ENCODE data around the gene PIK3R5.
"Not testable (repeated sequence)": the region's sequence is repeated elsewhere in the genome, so short reads cannot be mapped to it uniquely, and the experiment has no call there.

PIK3R5 gene

GRCh38 chr17:8995711-8996110, 30.2 kb upstream of the PIK3R5 start:
- H3K27me3 Mint-ChIP-seq, result peaks cover 16% of the 10 kb centered on the region
- no peak overlapping the region for H3K27ac Mint-ChIP-seq
- no peak overlapping the region for H3K4me3 Mint-ChIP-seq
- H3K36me3 Mint-ChIP-seq (ENCODE audit: low read depth), result no peaks in the 10 kb centered on the region
- peaks cover 16% of the 10 kb centered on the region for H3K4me1 Mint-ChIP-seq (ENCODE audit: low read depth)
- H3K9me3 Mint-ChIP-seq, result no peaks in the 10 kb centered on the region

DNA sequence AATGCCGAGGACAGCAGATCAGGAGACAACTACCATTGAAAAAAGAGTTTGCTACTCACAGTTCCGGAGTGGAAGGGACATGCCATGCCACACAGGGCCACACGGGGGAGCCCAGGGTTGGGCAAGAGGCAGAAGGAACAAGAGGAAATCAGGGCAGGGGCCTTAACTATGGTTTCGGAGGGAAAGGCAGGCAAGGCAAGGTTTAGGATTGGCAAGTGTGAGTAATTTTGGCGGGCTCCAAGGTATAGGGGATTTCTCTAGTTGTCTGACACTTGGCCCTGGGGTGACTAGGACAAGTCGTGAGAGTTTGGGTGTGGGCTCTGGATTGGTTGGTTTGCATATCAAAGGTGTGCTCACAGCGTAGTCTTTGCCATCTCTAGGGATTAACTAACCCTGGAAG, 28.8 kb upstream of the PIK3R5 start:
- Mint-ChIP-seq H3K9me3 (no peaks in the 10 kb centered on the region), H3K4me1 (ENCODE audit: low read depth) (peaks cover 16% of the 10 kb centered on the region), H3K36me3 (ENCODE audit: low read depth) (no peaks in the 10 kb centered on the region), H3K4me3 (no peak overlapping the region), H3K27me3 (peaks cover 7% of the 10 kb centered on the region), H3K27ac (no peak overlapping the region)

- Mint-ChIP-seq H3K4me1 (ENCODE audit: low read depth) (peaks cover 16% of the 10 kb centered on the region), H3K36me3 (ENCODE audit: low read depth) (no peaks in the 10 kb centered on the region), H3K4me3 (no peak overlapping the region), H3K27me3 (no peaks in the 10 kb centered on the region), H3K9me3 (peaks cover 4% of the 10 kb centered on the region), H3K27ac (no peak overlapping the region)
Measured at GRCh38 chr17:8991514-8992285, 26.2 kb upstream of the PIK3R5 start.

DNA sequence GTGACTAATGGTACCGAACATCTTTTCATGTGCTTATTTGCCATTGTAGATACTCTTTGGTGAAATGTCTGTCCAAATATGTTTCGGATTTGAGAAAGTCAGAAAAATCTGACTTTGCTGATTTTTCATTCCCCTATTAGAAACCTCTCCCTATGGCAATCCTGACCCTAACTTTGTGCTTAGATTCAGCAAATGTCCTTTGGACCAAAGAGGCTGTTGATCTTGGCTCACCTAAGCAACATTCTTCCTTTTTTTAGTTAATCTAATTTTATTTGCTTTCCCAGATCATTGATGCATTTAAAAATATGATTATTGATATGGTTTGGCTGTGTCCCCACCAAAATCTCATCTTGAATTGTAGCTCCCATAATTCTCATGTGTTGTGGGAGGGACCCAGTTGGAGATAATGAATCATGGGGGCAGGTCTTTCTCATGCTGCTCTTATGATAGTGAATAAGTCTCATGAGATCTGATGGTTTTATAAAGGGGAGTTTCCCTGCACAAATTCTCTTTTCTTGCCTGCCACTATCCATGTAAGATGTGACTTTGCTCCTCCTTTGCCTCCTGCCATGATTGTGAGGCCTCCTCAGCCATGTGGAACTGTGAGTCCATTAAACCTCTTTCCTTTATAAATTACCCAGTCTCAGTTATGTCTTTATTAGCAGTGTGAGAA, 22.9 kb upstream of the PIK3R5 start:
- not testable (repeated sequence) for H3K27ac Mint-ChIP-seq; H3K27me3 Mint-ChIP-seq; H3K36me3 Mint-ChIP-seq (ENCODE audit: low read depth); H3K4me3 Mint-ChIP-seq
- peaks cover 12% of the 10 kb centered on the region for H3K9me3 Mint-ChIP-seq
- peaks cover 24% of the 10 kb centered on the region for H3K4me1 Mint-ChIP-seq (ENCODE audit: low read depth)

DNA sequence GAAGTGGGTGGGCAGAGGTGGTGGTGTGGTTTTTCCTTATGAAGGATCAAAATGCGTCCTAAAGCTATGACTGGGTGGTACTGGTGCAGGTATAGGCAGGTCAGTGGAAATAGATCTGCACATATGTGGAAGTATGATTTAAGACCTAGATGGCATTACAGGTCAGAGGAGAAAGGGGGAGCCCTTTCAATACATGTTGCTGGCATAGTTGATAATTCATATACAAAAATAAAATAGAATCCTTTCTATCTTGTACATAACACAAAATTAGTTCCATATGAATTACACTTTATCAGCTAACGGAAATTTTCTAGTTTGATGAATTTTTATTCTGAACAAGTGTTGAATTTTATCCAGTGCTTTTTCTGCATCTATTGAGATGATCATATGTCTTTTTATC, 20.8 kb upstream of the PIK3R5 start:
- Mint-ChIP-seq H3K36me3 (ENCODE audit: low read depth) (no peaks in the 10 kb centered on the region), H3K27ac (no peak overlapping the region), H3K27me3 (no peaks in the 10 kb centered on the region), H3K4me3 (no peak overlapping the region), H3K4me1 (ENCODE audit: low read depth) (peaks cover 20% of the 10 kb centered on the region), H3K9me3 (peaks cover 12% of the 10 kb centered on the region)

DNA sequence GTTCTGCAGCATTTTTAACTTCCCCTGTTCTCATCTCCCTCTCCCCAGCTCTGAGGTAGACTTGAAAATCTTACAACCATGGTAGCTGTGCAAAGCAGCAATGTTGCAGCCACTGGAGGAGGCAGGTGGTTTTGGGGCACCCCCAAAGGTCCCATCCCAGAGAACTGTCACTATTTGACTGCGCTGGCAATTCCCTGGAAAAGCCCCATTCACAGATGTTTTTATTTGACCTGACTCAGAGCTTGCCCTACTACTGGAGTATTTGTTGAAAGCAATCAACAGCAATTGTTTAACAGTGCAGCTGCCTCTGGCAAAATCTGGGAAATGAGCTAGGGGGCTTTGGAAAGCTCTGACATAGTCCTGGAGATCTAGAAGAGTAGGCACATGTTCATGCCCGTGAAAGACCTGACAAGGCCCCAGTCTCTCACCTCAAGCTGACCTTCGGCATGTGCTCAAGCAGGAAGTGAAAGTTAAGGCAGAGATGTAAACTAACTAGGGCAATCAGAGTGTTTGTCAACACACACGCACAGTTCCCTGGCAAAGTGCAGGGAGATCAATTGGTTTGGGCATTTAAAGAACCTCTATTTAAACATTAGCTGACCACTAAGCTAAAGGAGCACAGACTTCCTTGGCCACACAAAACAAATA, 19.7 kb upstream of the PIK3R5 start:
- peaks cover 20% of the 10 kb centered on the region for H3K4me1 Mint-ChIP-seq (ENCODE audit: low read depth)
- H3K4me3 Mint-ChIP-seq, result no peak overlapping the region
- no peaks in the 10 kb centered on the region for H3K36me3 Mint-ChIP-seq (ENCODE audit: low read depth)
- peaks cover 12% of the 10 kb centered on the region for H3K9me3 Mint-ChIP-seq
- H3K27ac Mint-ChIP-seq, result peak overlapping the region; percentile 1
- no peaks in the 10 kb centered on the region for H3K27me3 Mint-ChIP-seq

DNA sequence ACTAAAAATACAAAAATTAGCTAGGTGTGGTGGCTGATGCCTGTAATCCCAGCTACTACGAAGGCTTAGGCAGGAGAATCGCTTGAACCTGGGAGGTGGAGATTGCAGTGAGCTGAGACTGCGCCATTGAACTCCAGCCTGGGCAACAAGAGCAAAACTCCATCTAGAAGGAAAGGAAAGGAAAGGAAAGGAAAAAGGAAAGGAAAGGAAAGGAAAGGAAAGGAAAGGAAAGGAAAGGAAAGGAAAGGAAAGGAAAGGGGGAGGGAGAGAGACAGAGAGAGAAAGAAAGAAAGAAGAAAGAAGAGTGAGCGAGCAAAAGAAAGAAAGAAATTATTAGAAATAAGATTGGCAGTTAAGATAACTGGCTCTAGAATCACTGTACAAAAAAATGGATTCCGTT, 18.7 kb upstream of the PIK3R5 start:
- Mint-ChIP-seq H3K9me3 (peaks cover 12% of the 10 kb centered on the region), H3K4me1 (ENCODE audit: low read depth) (peaks cover 27% of the 10 kb centered on the region)
- H3K27me3 Mint-ChIP-seq; H3K4me3 Mint-ChIP-seq; H3K27ac Mint-ChIP-seq; H3K36me3 Mint-ChIP-seq (ENCODE audit: low read depth): not testable (repeated sequence)

DNA sequence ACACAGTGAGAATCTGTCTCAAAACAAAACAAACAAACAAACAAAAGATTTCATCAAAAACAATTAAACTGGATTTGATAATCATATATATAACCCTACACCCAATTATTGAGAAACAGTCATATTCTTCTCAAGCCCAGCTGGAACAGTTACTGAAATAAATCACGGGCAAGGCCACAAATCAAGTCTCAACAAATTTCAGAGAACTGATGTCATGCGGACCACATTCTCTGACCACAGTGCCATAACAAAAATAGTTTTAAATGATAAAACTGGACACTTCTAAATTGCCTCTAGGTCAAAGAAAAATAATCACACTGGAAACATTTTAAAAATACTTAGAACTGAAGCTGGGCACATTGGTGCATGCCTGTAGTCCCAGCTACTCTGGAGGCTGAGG, 15.9 kb upstream of the PIK3R5 start:
- peaks cover 7% of the 10 kb centered on the region for H3K9me3 Mint-ChIP-seq
- H3K27me3 Mint-ChIP-seq, result no peaks in the 10 kb centered on the region
- no peak overlapping the region for H3K4me3 Mint-ChIP-seq
- H3K36me3 Mint-ChIP-seq (ENCODE audit: low read depth), result no peaks in the 10 kb centered on the region
- H3K27ac Mint-ChIP-seq, result no peak overlapping the region
- peaks cover 29% of the 10 kb centered on the region for H3K4me1 Mint-ChIP-seq (ENCODE audit: low read depth)

DNA sequence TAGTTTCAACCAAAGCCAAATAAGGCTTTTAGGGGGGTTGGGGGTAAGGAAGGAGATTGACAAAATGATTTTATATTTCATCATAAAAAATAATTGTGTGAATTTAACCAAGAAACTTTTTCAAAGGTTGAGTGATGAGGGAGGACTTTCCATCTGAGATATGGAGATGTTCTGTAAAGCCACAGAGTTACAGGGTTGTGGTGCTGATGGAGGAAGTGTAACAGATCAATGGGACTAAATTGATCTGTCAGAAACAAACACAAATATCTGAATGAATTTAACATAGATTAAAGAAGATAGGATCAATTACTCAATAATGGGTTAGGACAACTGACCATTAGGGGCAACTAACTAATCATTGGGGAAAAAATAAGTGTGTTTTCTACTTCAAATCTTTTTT, 14.2 kb upstream of the PIK3R5 start:
- Mint-ChIP-seq H3K27ac (no peak overlapping the region), H3K4me3 (no peak overlapping the region), H3K27me3 (no peaks in the 10 kb centered on the region), H3K4me1 (ENCODE audit: low read depth) (peaks cover 13% of the 10 kb centered on the region), H3K36me3 (ENCODE audit: low read depth) (no peaks in the 10 kb centered on the region), H3K9me3 (no peaks in the 10 kb centered on the region)

- Mint-ChIP-seq H3K27me3 (no peaks in the 10 kb centered on the region), H3K4me3 (no peak overlapping the region), H3K4me1 (ENCODE audit: low read depth) (peaks cover 11% of the 10 kb centered on the region), H3K36me3 (ENCODE audit: low read depth) (no peaks in the 10 kb centered on the region), H3K9me3 (peaks cover 5% of the 10 kb centered on the region), H3K27ac (no peak overlapping the region)
Measured at GRCh38 chr17:8976638-8977037, 11.1 kb upstream of the PIK3R5 start.

DNA sequence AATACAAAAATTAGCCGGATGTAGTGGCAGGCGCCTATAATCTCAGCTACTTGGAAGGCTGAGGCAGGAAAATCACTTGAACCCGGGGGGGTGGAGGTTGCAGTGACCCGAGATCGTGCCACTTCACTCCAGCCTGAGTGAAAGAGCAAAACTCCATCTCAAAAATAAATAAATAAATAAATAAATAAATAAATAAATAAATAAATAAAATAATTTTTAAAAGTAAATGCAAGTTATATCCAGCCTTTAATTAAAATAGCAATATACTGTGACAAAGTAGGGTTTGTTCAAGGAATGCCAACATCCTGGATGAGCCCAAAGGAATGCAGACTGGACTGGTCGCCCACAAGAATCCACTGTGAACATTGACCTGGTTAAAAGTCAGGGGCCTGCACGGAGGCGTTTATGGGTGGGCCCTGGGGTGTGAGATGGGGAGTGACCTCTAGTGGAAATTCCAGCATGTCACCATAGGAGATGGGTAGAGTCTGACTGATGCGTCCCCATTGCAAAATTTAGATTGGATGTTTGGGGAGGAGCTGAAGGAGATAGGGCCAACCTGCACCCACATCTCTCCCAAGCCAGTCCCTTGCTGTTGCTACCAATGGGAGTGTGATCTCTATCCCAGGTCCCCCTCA, 9.7 kb upstream of the PIK3R5 start:
- Mint-ChIP-seq H3K36me3 (ENCODE audit: low read depth) (peaks cover 4% of the 10 kb centered on the region), H3K27ac (no peak overlapping the region), H3K27me3 (no peaks in the 10 kb centered on the region), H3K4me1 (ENCODE audit: low read depth) (peaks cover 10% of the 10 kb centered on the region), H3K9me3 (peaks cover 10% of the 10 kb centered on the region), H3K4me3 (no peak overlapping the region)

DNA sequence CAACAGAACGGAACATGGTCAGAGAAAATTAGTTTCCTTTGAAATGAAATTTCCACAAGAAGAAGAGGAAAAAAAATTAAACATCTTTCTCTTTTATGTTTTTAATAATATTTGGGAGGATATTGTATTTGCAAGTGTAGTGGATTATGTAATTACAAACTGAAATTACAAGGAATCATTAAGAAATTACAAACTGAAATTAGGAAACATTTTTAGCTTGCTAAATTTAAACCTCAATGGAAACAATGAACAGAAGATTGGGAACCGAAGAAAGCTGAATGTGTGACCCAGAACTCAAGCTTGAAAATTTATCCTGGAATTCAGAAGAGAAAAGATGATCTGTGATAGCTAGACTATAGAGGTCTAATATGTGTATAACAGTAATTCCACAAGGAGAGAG, 4.4 kb upstream of the PIK3R5 start:
- Mint-ChIP-seq H3K36me3 (ENCODE audit: low read depth) (peaks cover 14% of the 10 kb centered on the region), H3K9me3 (peaks cover 20% of the 10 kb centered on the region)

GRCh38 chr17:8968503-8968902, 3.0 kb upstream of the PIK3R5 start:
- Mint-ChIP-seq H3K4me3 (no peak overlapping the region), H3K9me3 (peaks cover 20% of the 10 kb centered on the region), H3K4me1 (ENCODE audit: low read depth) (peaks cover 34% of the 10 kb centered on the region), H3K27me3 (no peaks in the 10 kb centered on the region), H3K36me3 (ENCODE audit: low read depth) (peaks cover 14% of the 10 kb centered on the region), H3K27ac (peak overlapping the region; percentile 16)

More for the DNA sequence above, 4.4 kb upstream of the PIK3R5 start:
- Mint-ChIP-seq H3K4me3 (no peak overlapping the region), H3K27me3 (no peaks in the 10 kb centered on the region), H3K4me1 (ENCODE audit: low read depth) (peaks cover 22% of the 10 kb centered on the region), H3K27ac (no peak overlapping the region)

DNA sequence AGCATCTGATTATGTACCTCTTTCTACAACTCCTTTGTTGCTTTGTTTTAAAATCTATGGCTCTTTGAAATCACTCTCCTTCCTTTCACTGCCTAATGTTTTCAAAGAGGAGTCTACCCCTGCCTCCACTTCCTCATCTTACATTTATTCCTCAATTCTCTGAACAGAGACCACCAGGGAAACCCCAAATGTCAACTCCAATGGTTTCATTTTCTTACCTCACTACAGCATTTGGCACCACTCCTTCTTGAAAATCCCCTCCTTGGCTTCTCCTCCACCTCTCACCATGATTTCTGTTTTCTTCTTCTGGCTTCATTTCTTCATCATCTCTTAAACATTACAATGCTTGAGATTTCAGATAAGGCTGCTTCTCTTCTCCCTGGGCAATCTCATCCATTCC, 2.4 kb upstream of the PIK3R5 start:
- H3K4me3 Mint-ChIP-seq, result peak overlapping the region; percentile 32
- H3K36me3 Mint-ChIP-seq (ENCODE audit: low read depth), result peaks cover 17% of the 10 kb centered on the region
- peak overlapping the region; percentile 16 for H3K27ac Mint-ChIP-seq
- H3K27me3 Mint-ChIP-seq, result no peaks in the 10 kb centered on the region
- peaks cover 41% of the 10 kb centered on the region for H3K4me1 Mint-ChIP-seq (ENCODE audit: low read depth)
- peaks cover 20% of the 10 kb centered on the region for H3K9me3 Mint-ChIP-seq

DNA sequence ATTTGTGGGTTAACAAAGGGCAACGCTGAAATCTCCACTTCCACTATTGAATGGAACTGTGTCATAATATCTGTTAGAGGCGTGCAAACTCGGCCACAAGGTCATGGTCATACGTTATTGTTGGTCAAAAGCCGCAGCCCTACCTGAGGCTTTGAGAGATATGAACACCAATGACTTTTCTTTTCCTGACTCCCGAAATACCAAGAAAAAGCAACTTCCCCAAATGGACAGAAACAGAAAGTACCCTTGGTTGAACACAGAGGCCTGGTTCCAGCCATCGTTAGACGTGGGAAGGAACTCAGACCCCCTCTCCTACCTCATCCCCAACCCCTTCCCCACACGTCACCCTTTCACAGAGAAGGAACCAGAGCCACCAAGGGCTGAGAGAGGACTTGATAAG, 1.4 kb upstream of the PIK3R5 start:
- peaks cover 50% of the 10 kb centered on the region for H3K4me1 Mint-ChIP-seq (ENCODE audit: low read depth)
- H3K9me3 Mint-ChIP-seq, result peaks cover 15% of the 10 kb centered on the region
- no peaks in the 10 kb centered on the region for H3K27me3 Mint-ChIP-seq
- peaks cover 21% of the 10 kb centered on the region for H3K36me3 Mint-ChIP-seq (ENCODE audit: low read depth)
- peak overlapping the region; percentile 43 for H3K27ac Mint-ChIP-seq
- peak overlapping the region; percentile 97 for H3K4me3 Mint-ChIP-seq
